Measurements from ENCODE around the gene DOCK3. TPM values are rescaled to one million over a fixed set of nuclear protein-coding genes. Genes with fewer than 3 reads are reported as not detected.

Gene DOCK3
- total RNA-seq, 1 experiment from 2014 or later: 0.12 TPM

- no peak for DNase-seq (ENCODE audit: low spot score)
Observed at GRCh38 chr3:51401735-51402134, 727.0 kb downstream of the DOCK3 start.

GRCh38 chr3:51403675-51404074, 728.9 kb downstream of the DOCK3 start:
- DNase-seq (ENCODE audit: low spot score): no peak

- DNase-seq (ENCODE audit: low spot score): no peak
Observed at GRCh38 chr3:51408021-51408420, 733.3 kb downstream of the DOCK3 start.

GRCh38 chr3:51408813-51409212, 734.1 kb downstream of the DOCK3 start:
- DNase-seq (ENCODE audit: low spot score): no peak

- no peak for DNase-seq (ENCODE audit: low spot score)
Observed at GRCh38 chr3:51422211-51422610, 747.5 kb downstream of the DOCK3 start.

- no peak for DNase-seq (ENCODE audit: low spot score)
Observed at GRCh38 chr3:51426921-51427320, 752.2 kb downstream of the DOCK3 start.

- no peak for DNase-seq (ENCODE audit: low spot score)
Observed at GRCh38 chr3:51429138-51429537, 754.4 kb downstream of the DOCK3 start.

Other genes with a start within 250 kb of the DOCK3 start
- 0.04 TPM in 1 of 2 replicates, not detected in the other for gene CACNA2D2, start 171.3 kb upstream of the DOCK3 start, total RNA-seq (2014; rRNA removed; shearing (Covaris generic))
- 0.41 and 0.68 TPM in 2 replicates for gene C3orf18, start 107.2 kb upstream of the DOCK3 start, total RNA-seq (2014; rRNA removed; shearing (Covaris generic))
- gene HEMK1, start 105.4 kb upstream of the DOCK3 start, total RNA-seq (2014; rRNA removed; shearing (Covaris generic)): 5.6 and 7.3 TPM in 2 replicates
- 0.23 and 1.3 TPM in 2 replicates for gene CISH, start 63.2 kb upstream of the DOCK3 start, total RNA-seq (2014; rRNA removed; shearing (Covaris generic))
- gene MAPKAPK3, start 57.8 kb upstream of the DOCK3 start, total RNA-seq (2014; rRNA removed; shearing (Covaris generic)): 25.5 and 28.6 TPM in 2 replicates

All from H4 (cell line).